AML-193 (cell line): ENCODE measurements around the gene SMYD4.
"Not testable (repeated sequence)": the region's sequence is repeated elsewhere in the genome, so short reads cannot be mapped to it uniquely, and the experiment has no call there.

ENCODE experiments used
- DNase-seq, 2 experiments: peaks; one replicate each; lab custom pipeline; 2025; lab: John Stamatoyannopoulos, UW

Gene SMYD4

GRCh38 chr17:1754430-1755112 lies 75.1 kb downstream of the SMYD4 start:
- DNase-seq = no peak

GRCh38 chr17:1753767-1754429 lies 75.8 kb downstream of the SMYD4 start:
- DNase-seq = no peak

- DNase-seq = peak; percentile 13 to 19
These were observed 77.1 kb downstream of the SMYD4 start for GRCh38 chr17:1752425-1753262.

GRCh38 chr17:1750628-1751027 lies 79.1 kb downstream of the SMYD4 start:
- no peak for DNase-seq

GRCh38 chr17:1746975-1747543 lies 82.6 kb downstream of the SMYD4 start:
- DNase-seq = no peak

GRCh38 chr17:1745513-1746020 lies 84.1 kb downstream of the SMYD4 start:
- DNase-seq = no peak

GRCh38 chr17:1744551-1745512 lies 84.9 kb downstream of the SMYD4 start:
- no peak for DNase-seq

GRCh38 chr17:1743088-1743439 lies 86.6 kb downstream of the SMYD4 start:
- DNase-seq = no peak

- no peak for DNase-seq
These were observed 87.2 kb downstream of the SMYD4 start, which contains the start of gene SERPINF2 for GRCh38 chr17:1742371-1743087. Gene SERPINF2, plus strand, starts transcription at chr17:1742871. Its CDS starts 2,125 bp downstream, at chr17:1744996.

GRCh38 chr17:1741899-1742298 lies 87.8 kb downstream of the SMYD4 start:
- DNase-seq = not testable (repeated sequence)

GRCh38 chr17:1737531-1738291 lies 92.0 kb downstream of the SMYD4 start:
- DNase-seq = no peak

GRCh38 chr17:1736348-1737281 lies 93.1 kb downstream of the SMYD4 start:
- DNase-seq = no peak

- DNase-seq = no peak
These were observed 93.8 kb downstream of the SMYD4 start for GRCh38 chr17:1735834-1736347.

- no peak for DNase-seq
These were observed 94.3 kb downstream of the SMYD4 start for GRCh38 chr17:1735418-1735817.

GRCh38 chr17:1733759-1734158 lies 95.9 kb downstream of the SMYD4 start:
- DNase-seq = no peak

GRCh38 chr17:1732833-1733321 lies 96.8 kb downstream of the SMYD4 start:
- DNase-seq = no peak

GRCh38 chr17:1732241-1732832 lies 97.4 kb downstream of the SMYD4 start:
- DNase-seq = no peak

GRCh38 chr17:1731194-1731506 lies 98.6 kb downstream of the SMYD4 start:
- no peak for DNase-seq
